Keratinocyte (primary cell): ENCODE data around the gene SLC35A2.
A peak's percentile ranks its signal among the peaks of the same experiment; 100 is the strongest.

Source experiments
- CTCF ChIP-seq, 3 experiments: IDR thresholded peaks in 1 of 3; conservative IDR thresholded peaks in 1 of 3; optimal IDR thresholded peaks in 1 of 3; 2 replicates in 2 of 3; 3 replicates in 1 of 3; pipeline versions ENCODE3 to v1.5.1; 2011; ENCODE audit warnings: low read length in 3 of 3, mild to moderate bottlenecking in 3 of 3, moderate library complexity in 2 of 3, control low read depth in 1 of 3, inconsistent platforms in 1 of 3; ENCODE audit not compliant: insufficient read depth in 2 of 3; ENCODE audit errors: extremely low read depth in 1 of 3
- EZH2 ChIP-seq: IDR thresholded peaks from one replicate; pipeline ENCODE4 v1.6.1; 2012; ENCODE audit warnings: inconsistent platforms, mild to moderate bottlenecking, low read length, moderate library complexity

- TF ChIP-seq CTCF (optimal IDR thresholded peaks at IDR 0.05 in 1 of 3, IDR thresholded peaks at IDR 0.05 in 1 of 3, conservative IDR thresholded peaks at IDR 0.05 in 1 of 3; ENCODE audit: extremely low read depth in 1 of 3, insufficient read depth in 2 of 3, low read length in 3 of 3) (peak; percentile 60 to 84 (median 75)), EZH2 (no peak)
Observed at GRCh38 chrX:48945517-48946348, 34.3 kb upstream of the SLC35A2 start.
